Activated CD8-positive, alpha-beta memory T cell treated with anti-CD3 and anti-CD28 coated beads for 4 hours (primary cell): Measurements from ENCODE around the gene INSR.
"Not testable (repeated sequence)": the region's sequence is repeated elsewhere in the genome, so short reads cannot be mapped to it uniquely, and the experiment has no call there.

Experiments
- DNase-seq, 2 donors: peaks; one replicate each; pipeline ENCODE4 v3.0.0-alpha.2; 2020; ENCODE audit warnings: low read depth in 2 of 2

The INSR gene

DNA sequence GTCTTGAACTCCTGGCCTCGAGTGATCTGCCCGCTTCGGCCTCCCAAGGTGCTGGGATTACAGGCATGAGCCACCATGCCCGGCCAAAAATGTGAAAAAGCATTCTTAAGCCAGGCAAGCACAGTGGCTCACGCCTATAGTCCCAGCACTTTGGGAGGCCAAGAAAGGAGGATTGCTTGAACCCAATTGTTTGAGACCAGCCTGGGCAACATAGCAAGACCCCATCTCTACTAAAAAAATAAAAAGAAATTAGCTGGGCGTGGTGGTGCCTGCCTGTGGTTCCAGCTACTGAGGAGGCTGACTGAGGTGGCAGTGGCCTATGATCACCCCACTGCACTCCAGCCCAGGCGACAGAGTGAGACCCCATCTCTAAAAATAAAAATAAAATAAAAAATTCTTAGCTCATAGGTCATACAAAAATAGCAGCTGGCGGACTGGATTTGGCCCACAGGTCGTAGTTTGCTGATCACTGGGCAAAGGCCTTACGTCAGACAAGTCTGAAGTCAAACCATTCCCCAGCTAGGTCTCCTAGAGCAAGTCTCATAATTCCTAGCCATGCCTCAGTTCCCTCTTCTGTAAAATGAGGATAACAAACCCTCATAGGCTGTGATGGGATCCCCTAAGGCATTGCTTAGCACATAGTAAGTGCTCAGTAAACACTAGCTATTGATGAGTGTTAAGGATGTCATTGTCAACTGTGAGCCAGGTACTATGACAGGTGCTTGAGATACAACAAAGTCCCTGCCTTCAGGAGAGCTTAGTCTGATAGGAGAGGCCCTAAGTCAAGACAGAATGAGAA is 36.0 kb downstream of the INSR start:
- no peak for DNase-seq

- DNase-seq, result no peak
Measured at GRCh38 chr19:7257148-7258040, 36.8 kb downstream of the INSR start.

DNA sequence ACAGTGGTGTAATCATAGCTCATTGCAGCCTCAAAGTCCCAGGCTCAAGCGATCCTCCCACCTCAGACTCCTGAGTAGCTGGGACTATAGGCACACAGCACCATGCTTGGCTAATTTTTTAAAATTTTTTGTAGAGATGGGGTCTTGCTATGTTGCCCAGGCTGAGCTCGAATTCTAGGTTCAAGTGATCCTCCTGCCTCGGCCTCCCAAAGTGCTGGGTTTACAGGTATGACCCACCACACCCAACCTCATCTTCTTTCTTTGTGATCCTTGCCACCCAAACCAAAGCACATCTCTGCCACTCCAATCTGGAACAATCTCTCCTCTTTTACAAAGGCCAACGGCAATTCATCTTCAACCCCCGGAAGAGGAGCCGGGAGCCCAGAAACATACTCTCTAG is 38.6 kb downstream of the INSR start:
- no peak for DNase-seq

- DNase-seq, result no peak
Measured at GRCh38 chr19:7255119-7255518, 39.1 kb downstream of the INSR start.

GRCh38 chr19:7254590-7254989 is 39.6 kb downstream of the INSR start:
- DNase-seq, result no peak

DNA sequence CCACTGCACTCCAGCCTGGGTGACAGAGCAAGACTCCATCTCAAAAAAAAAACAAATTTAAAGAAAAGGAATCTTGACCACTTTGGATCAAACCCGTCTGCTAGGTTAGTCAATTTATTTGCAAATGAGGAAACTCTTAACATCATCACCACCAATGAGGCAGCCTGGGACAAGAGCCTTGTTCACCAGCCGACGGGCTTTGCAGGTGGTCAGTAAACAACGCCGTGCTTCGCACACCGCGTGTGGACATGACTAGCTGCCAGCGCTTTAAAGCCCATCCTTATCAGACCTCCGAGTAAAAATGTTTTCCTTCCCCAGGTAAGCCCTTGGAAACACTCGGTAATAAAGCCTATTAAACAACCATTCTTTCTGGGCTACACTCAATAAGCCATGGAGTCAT is 41.9 kb downstream of the INSR start:
- no peak for DNase-seq

GRCh38 chr19:7251494-7251893 is 42.7 kb downstream of the INSR start:
- no peak for DNase-seq

DNA sequence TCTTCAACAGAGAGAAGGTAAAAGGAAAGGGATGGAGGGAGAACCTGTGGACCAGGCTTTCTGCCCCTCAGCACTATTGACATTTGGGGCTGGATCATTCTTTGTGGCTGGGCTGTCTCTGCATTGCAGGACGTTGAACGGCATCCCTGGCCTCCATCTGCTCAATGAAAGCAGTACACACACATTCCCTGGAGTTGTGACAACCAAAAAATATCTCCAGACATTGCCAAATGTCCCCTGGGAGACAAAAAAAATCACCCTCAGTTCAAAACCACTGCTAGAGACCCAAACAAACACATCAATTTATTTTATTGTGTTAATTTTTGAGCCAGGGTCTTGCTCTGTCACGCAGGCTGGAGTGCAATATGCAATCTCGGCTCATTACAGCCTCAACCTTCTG is 43.3 kb downstream of the INSR start:
- no peak for DNase-seq

DNA sequence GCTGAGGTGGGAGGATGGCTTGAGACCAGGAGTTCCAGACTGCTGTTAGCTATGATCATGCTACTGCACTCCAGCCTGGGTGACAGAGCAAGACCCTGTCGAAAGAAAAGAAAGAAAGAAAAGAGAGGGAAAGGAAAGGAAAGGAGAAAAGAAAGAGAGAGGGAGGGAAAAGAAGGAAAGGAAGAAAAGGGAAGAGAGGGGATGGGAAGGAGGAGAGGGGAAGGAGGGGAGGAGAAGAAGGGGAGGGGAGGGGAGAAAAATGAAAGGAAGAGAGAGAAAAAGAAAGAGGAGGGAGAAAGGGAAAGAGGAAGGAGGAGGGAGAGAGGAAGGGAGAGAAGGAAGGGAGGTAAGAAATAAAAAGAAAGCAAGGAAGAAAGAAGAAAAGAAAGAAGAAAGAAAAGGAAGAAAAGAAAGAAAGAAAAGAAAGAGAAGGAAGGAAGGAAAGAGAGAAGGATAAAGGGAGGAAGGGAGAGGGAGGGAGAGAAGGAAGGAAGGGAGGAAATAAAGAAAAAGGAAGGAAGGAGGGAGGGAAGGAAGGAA is 44.1 kb downstream of the INSR start:
- DNase-seq, result no peak

DNA sequence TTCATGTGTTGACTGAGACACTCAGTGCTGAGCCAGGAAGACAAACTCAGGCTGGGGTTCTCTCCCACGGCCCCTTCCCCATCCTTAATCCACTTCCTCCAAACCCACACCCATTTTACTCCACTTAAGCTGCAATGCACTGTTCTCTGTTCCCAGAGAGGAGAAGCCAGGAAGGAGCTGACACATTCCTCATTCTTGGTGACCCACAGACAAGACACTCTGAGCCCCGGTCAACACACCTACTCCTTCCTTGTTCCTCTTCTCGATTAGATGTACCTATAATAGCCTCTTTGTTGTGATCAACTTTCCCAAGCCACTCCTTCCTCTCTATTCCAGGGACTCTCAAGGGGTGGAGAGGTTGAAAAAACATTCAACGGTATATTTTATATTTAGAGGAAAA is 47.1 kb downstream of the INSR start:
- no peak for DNase-seq

DNA sequence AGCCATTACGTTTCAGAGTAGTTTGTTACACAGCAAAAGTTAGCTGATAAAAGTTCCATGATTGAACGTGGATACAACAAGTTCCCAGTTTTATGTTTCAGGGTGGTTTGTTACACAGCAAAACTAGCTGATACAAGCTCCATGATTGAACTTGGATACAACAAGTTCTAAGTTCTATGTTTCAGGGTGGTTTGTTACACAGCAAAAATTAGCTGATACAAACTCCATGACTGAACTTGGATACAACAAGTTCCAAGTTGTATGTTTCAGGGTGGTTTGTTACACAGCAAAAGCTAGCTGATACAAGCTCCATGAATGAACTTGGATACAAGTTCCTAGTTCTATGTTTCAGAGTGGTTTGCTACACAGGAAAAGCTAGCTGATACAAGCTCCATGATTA is 47.6 kb downstream of the INSR start:
- no peak for DNase-seq

GRCh38 chr19:7242601-7243258 is 51.5 kb downstream of the INSR start:
- DNase-seq, result no peak

DNA sequence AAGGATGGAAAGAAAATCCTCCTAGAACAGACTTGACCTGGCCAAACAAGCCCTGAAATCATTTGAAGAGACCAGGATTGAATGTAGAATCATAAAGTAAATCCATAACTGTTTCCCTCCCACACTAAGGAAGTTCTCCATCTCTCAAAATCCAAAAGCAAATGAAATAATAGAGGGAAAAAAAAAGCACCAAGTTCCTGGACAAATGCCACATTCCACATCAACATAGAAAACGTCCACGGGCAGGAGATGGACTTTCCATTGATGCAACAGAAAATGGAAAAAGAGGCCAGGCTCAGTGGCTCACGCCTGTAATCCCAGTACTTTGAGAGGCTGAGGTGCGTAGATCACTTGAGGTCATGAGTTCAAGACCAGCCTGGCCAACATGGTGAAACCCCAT is 56.2 kb downstream of the INSR start:
- DNase-seq, result no peak

- DNase-seq, result no peak
Measured at GRCh38 chr19:7236153-7236552, 58.1 kb downstream of the INSR start.

DNA sequence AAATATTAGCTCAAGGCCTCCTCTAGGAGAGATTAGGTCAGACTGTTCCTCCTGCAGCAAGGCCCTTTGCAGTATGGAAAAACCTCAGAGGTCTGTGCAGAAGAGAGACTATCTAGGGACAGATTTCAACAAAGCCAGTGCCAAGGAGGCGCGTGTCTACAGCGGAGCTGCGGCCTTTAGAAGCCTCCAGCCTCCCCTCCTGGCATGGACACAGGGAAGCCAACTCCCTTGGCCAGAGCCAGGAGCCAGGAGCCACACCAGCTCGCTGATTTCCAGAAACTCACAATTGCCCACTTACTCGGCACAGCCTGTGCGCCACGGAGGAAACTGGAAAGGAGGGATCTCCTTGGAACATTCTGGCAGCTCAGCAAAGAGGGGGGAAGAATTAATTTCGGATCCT is 63.4 kb downstream of the INSR start:
- DNase-seq, result no peak

DNA sequence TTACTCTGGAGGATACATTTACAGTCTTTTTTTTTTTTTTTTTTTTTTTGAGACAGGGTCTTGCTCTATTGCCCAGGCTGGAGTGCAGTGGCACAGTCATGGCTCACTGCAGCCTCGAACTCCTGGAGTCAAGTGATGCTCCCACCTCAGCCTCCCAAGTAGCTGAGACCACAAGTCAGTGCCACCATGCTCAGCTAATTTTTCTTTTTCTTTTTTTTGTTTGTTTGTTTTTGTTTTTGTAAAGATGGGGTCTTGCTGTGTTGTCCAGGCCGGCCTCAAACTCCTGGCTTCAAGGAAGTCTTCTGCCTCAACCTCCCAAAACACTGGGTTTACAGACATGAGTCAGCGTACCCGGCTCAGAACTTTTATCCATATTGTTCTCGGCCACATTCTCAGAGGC is 64.5 kb downstream of the INSR start:
- DNase-seq, result no peak

- DNase-seq, result no peak
Measured at GRCh38 chr19:7228935-7229541, 65.2 kb downstream of the INSR start.

DNA sequence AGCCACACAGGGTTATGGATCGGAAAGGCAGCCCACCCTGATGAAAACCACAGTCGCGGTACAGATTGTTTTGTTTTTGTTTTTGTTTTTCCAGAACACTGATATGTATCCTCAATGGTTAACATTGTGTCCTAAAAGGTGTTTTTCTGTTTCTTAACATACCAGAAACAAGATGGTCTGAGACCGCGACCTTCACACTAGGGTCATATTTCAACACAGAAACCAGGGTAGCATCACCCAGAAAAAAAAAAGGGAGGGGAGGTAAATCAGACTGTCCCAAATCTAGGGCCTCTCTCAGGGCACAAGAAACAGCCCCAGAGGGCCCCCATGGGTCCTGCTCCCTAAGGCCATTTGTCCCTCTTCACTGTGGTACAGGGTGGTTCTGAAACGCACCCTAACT is 66.5 kb downstream of the INSR start:
- DNase-seq, result no peak

GRCh38 chr19:7227149-7227548 is 67.1 kb downstream of the INSR start:
- DNase-seq, result not testable (repeated sequence)

GRCh38 chr19:7226739-7227138 is 67.5 kb downstream of the INSR start:
- DNase-seq, result no peak

DNA sequence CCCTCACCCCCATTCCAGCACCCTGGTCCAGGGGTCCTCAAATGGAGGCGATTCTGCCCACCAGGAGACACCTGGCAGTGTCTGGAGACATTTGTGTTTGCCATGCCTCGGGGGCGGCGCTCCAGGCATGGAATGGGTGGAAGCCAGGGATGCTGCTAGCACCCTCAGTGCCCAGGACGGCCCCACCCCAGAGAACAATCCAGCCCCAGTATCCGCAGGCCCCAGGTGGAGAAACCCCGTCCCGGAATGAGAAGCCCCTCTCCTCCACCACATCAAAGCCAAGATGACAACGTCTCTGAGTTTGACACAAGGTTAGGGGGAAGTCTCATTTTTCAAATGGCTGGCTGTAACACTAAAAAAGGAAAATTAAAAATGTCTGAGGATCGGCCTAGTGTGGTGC is 68.5 kb downstream of the INSR start:
- DNase-seq, result no peak

GRCh38 chr19:7224995-7225394 is 69.2 kb downstream of the INSR start:
- no peak for DNase-seq
